Panc1 (cell line): ENCODE measurements around the gene AHDC1. TPM values are rescaled to one million over a fixed set of nuclear protein-coding genes. Genes with fewer than 3 reads are reported as not detected.

Experiments used
- ATAC-seq: fragments of 200-7000 bp; cut with Tn5 transposase; 2 replicates; pipeline ENCODE4 v1.9.1; 2020; ENCODE audit warnings: mild to moderate bottlenecking, moderate library complexity
- BruUV-seq: library from RNA; stranded (reverse); fragments of 400-500 nt; replicated peaks from 2 replicates; lab custom pipeline; 2021; lab: Mats Ljungman, UMichigan
- CTCF ChIA-PET: fragments of 300-600 bp; sonication (Branson Sonifier 250); formaldehyde crosslinking; loops from one replicate; lab custom pipeline; 2022; ENCODE audit warnings: antibody characterized with exemption; lab: Charles Lee
- POLR2A ChIA-PET: fragments of 300-600 bp; sonication (Branson Sonifier 250); formaldehyde crosslinking; loops from one replicate; lab custom pipeline; 2022; ENCODE audit warnings: antibody characterized with exemption; lab: Charles Lee
- DNase-seq: peaks from one replicate; pipeline ENCODE4 v3.0.0-alpha.2; 2010; ENCODE audit warnings: low read depth, low spot score
- H3K27ac ChIP-seq: 2 replicates; pipeline ENCODE4 v1.5.1; 2011; ENCODE audit warnings: mild to moderate bottlenecking, low read length, inconsistent platforms
- H3K27me3 ChIP-seq: fragments of 200-500 bp; sonication (Bioruptor generic); 2 replicates; pipeline ENCODE4 v1.6.0; 2014; ENCODE audit warnings: low read length, inconsistent platforms; ENCODE audit not compliant: control insufficient read depth, insufficient read depth
- H3K36me3 ChIP-seq: fragments of 200-500 bp; sonication (Bioruptor generic); 2 replicates; pipeline ENCODE4 v1.5.1; 2014; ENCODE audit warnings: inconsistent platforms, mild to moderate bottlenecking, low read length, moderate library complexity; ENCODE audit not compliant: control insufficient read depth, insufficient read depth
- H3K4me1 ChIP-seq: 2 replicates; pipeline ENCODE4 v1.5.1; 2011; ENCODE audit warnings: inconsistent platforms, mild to moderate bottlenecking, low read length, moderate library complexity; ENCODE audit not compliant: control insufficient read depth, insufficient read depth
- H3K4me3 ChIP-seq, 2 experiments: 2 replicates each; pipeline ENCODE4 v1.5.1; 2011 to 2012; ENCODE audit warnings: low read depth in 2 of 2, low read length in 2 of 2, mild to moderate bottlenecking in 2 of 2, inconsistent platforms in 1 of 2, moderate library complexity in 1 of 2
- H3K9me3 ChIP-seq: fragments of 200-500 bp; sonication (Bioruptor generic); 2 replicates; pipeline ENCODE4 v1.5.1; 2014; ENCODE audit warnings: low read depth, mild to moderate bottlenecking, inconsistent platforms, low read length, moderate library complexity; ENCODE audit not compliant: control insufficient read depth, insufficient read depth
- CTCF ChIP-seq: fragments of 450-650 bp; IDR thresholded peaks from 2 replicates; pipeline ENCODE4 v1.5.1; 2017; ENCODE audit warnings: mild to moderate bottlenecking
- POLR2AphosphoS5 ChIP-seq: IDR thresholded peaks from 2 replicates; pipeline ENCODE4 v1.6.1; 2012; ENCODE audit warnings: mild to moderate bottlenecking, low read depth, low read length, moderate library complexity
- REST ChIP-seq, 2 experiments: IDR thresholded peaks; 2 replicates each; pipeline ENCODE4 v1.6.1; 2011 to 2012; ENCODE audit warnings: low read depth in 2 of 2, control low read depth in 1 of 2, low read length in 1 of 2, mild to moderate bottlenecking in 1 of 2, moderate library complexity in 1 of 2; ENCODE audit not compliant: insufficient read depth in 1 of 2
- SIN3A ChIP-seq: IDR thresholded peaks from 2 replicates; pipeline ENCODE4 v1.6.1; 2012; ENCODE audit warnings: low read depth, mild to moderate bottlenecking, low read length, moderate library complexity, borderline replicate concordance; ENCODE audit not compliant: insufficient read depth
- TCF7L2 ChIP-seq: IDR thresholded peaks from 2 replicates; pipeline ENCODE4 v1.6.1; 2011; ENCODE audit warnings: mild to moderate bottlenecking, low read depth, low read length, inconsistent platforms
- in situ Hi-C: cut with HindIII; loops from 2 replicates; pipeline ENCODE4 v1.10.0; 2016; ENCODE audit warnings: low sequenced_read_pairs, low pct_unique_long_range_greater_than_20kb
- intact Hi-C: fragments of 100-400 bp; cut with micrococcal nuclease; formaldehyde crosslinking; loops from one replicate; pipeline ENCODE4 v1.10.0; 2022; ENCODE audit not compliant: unreplicated experiment
- total RNA-seq: library from RNA; stranded (reverse); gene quantifications from one replicate; pipeline ENCODE4 v1.2.1, GENCODE V29; 2021; ENCODE audit not compliant: unreplicated experiment

AHDC1 gene
- total RNA-seq, 1 experiment from 2014 or later: 47.1 TPM

GRCh38 chr1:27591622-27592021 is 12.3 kb downstream of the AHDC1 start:
- BruUV-seq: no TSS peak
- ATAC-seq: no peak
- Histone ChIP-seq H3K27me3 (no peaks in the 10 kb centered on the region), H3K9me3 (no peaks in the 10 kb centered on the region), H3K27ac (peak overlapping the region; percentile 71; the same call in 1 of the 2 replicates), H3K36me3 (no peaks in the 10 kb centered on the region), H3K4me1 (peaks cover 72% of the 10 kb centered on the region), H3K4me3 (no peak overlapping the region)
- ChIA-PET CTCF (interaction anchor here (1.3 kb wide), 1 partner anchor 34 kb away, joined by 3 read pairs; no protein-coding TSS in a partner anchor), POLR2A (no interaction called here)
- no peak for DNase-seq
- intact Hi-C loops: no loop called here
- in situ Hi-C loops: no loop called here
- no peak for TF ChIP-seq CTCF
- TF ChIP-seq TCF7L2: no peak
- TF ChIP-seq SIN3A: no peak

- ChIA-PET POLR2A (no interaction called here), CTCF (interaction anchor here (0.7 to 1.0 kb wide), 2 partner anchors 18 to 34 kb away, joined by 4 to 12 read pairs; no protein-coding TSS in a partner anchor)
- Histone ChIP-seq H3K36me3 (no peaks in the 10 kb centered on the region), H3K27ac (peak overlapping the region; percentile 71; the same call in 1 of the 2 replicates), H3K4me1 (peaks cover 72% of the 10 kb centered on the region), H3K9me3 (no peaks in the 10 kb centered on the region), H3K4me3 (no peak overlapping the region), H3K27me3 (no peaks in the 10 kb centered on the region)
- DNase-seq (no peak), ATAC-seq (peak; percentile 22)
- TF ChIP-seq POLR2AphosphoS5: no peak
- TF ChIP-seq CTCF: no peak
- no peak for TF ChIP-seq TCF7L2
- TF ChIP-seq SIN3A: no peak
- TF ChIP-seq REST (IDR thresholded peaks at IDR 0.05; ENCODE audit: insufficient read depth in 1 of 2, low read depth in 2 of 2, low read length in 1 of 2): no peak
- BruUV-seq: no TSS peak
- intact Hi-C loops (no loop called here), in situ Hi-C loops (no loop called here)
Observed at GRCh38 chr1:27590917-27591508, 12.9 kb downstream of the AHDC1 start.
